Gastroesophageal sphincter (tissue), 4 donors: ENCODE measurements around the gene MYH4. TPM values are rescaled to one million over a fixed set of nuclear protein-coding genes. Genes with fewer than 3 reads are reported as not detected.

ENCODE experiments used
- ATAC-seq: fragments of 150-250 bp; one replicate; pipeline ENCODE4 v1.9.1; 2016; ENCODE audit warnings: mild to moderate bottlenecking, moderate library complexity
- H3K27ac ChIP-seq, 4 donors: fragments of 200-600 bp; sonication (generic) in 3 of 4; 1 replicate in 3 of 4; 2 replicates in 1 of 4; pipeline ENCODE4 v1.5.1; 2016 to 2019
- H3K27me3 ChIP-seq: fragments of 200-600 bp; sonication (generic); one replicate; pipeline ENCODE4 v1.5.1; 2019
- H3K36me3 ChIP-seq, 2 donors: fragments of 200-600 bp; sonication (generic); one replicate each; pipeline ENCODE4 v1.5.1; 2019; ENCODE audit warnings: control low read depth in 1 of 2
- H3K4me1 ChIP-seq, 3 donors: fragments of 200-600 bp; sonication (generic); 1 replicate in 2 of 3; 2 replicates in 1 of 3; pipeline ENCODE4 v1.5.1; 2016 to 2019; ENCODE audit warnings: control low read depth in 2 of 3
- H3K4me3 ChIP-seq, 2 donors: fragments of 200-600 bp; sonication (generic); one replicate each; pipeline ENCODE4 v1.5.1; 2019; ENCODE audit warnings: mild to moderate bottlenecking in 1 of 2, moderate library complexity in 1 of 2
- H3K9me3 ChIP-seq, 3 donors: fragments of 200-600 bp; sonication (generic); one replicate each; pipeline ENCODE4 v1.5.1; 2017 to 2019; ENCODE audit warnings: control low read depth in 2 of 3
- CTCF ChIP-seq, 4 experiments: fragments of 200-600 bp in 2 of 4; fragments of 450-650 bp in 2 of 4; sonication (generic) in 1 of 4; IDR thresholded peaks; one replicate each; pipeline ENCODE4 v1.5.1; 2017 to 2019; ENCODE audit warnings: antibody characterized with exemption in 4 of 4, mild to moderate bottlenecking in 2 of 4, moderate library complexity in 2 of 4
- EP300 ChIP-seq: sonication (generic); formaldehyde crosslinking; IDR thresholded peaks from one replicate; pipeline ENCODE4 v1.6.1; 2017; ENCODE audit warnings: antibody characterized with exemption, mild to moderate bottlenecking
- POLR2A ChIP-seq, 2 donors: fragments of 450-650 bp; IDR thresholded peaks; one replicate each; pipeline ENCODE4 v1.6.1; 2017; ENCODE audit warnings: antibody characterized with exemption in 2 of 2, mild to moderate bottlenecking in 2 of 2, moderate library complexity in 1 of 2
- POLR2AphosphoS5 ChIP-seq: sonication (generic); formaldehyde crosslinking; IDR thresholded peaks from one replicate; pipeline ENCODE4 v1.6.1; 2017; ENCODE audit warnings: antibody characterized with exemption
- WGBS, 2 donors: methylation state at CpG; one replicate each; pipeline ENCODE4 v1.1.5; 2018; ENCODE audit warnings: low coverage in 1 of 2; 5-methylcytosine and 5-hydroxymethylcytosine counted together
- total RNA-seq, 4 donors: library from RNA; depleted of rRNA; stranded (reverse); fragments of >200 nt; gene quantifications; one replicate each; pipeline ENCODE4 v1.1.0, GENCODE V29; 2016

Gene MYH4
- total RNA-seq, 4 donors from 2014 or later: not detected

- TF ChIP-seq CTCF (IDR thresholded peaks at IDR 0.05): no peak
- TF ChIP-seq EP300: no peak
- TF ChIP-seq POLR2A (IDR thresholded peaks at IDR 0.05): no peak
- no peak for TF ChIP-seq POLR2AphosphoS5
- 11 to 43% methylated on average over 1 to 2 of the region's 2 CpGs for WGBS, 2 donors
- Histone ChIP-seq H3K36me3 (no peaks in the 10 kb centered on the region), H3K27ac (no peak overlapping the region), H3K9me3 (peaks cover 0 to 9% (median 0%) of the 10 kb centered on the region in 3 donors), H3K4me1 (no peaks in the 10 kb centered on the region), H3K27me3 (no peaks in the 10 kb centered on the region), H3K4me3 (no peak overlapping the region)
- no peak for ATAC-seq
These were observed 39.8 kb downstream of the MYH4 start for GRCh38 chr17:10429421-10430045.

- WGBS, 2 donors: 61 to 93% methylated on average over 2 of the region's 2 CpGs
These were observed 40.6 kb downstream of the MYH4 start for GRCh38 chr17:10428781-10429180.

GRCh38 chr17:10421900-10422542, 47.3 kb downstream of the MYH4 start, which contains the start of gene MYH8:
MYH8 (minus strand) TSS chr17:10421950; CDS start chr17:10420227, 1,723 bp downstream.
- no peaks in the 10 kb centered on the region for H3K36me3 ChIP-seq
- H3K4me3 ChIP-seq: no peak within 1 kb of the TSS
- 62 to 77% methylated on average over 2 to 6 of the region's 7 CpGs for WGBS, 2 donors
- H3K27me3 ChIP-seq: no peaks in the 10 kb centered on the region
- H3K9me3 ChIP-seq: no peaks in the 10 kb centered on the region
- ATAC-seq: no peak
- TF ChIP-seq POLR2A (IDR thresholded peaks at IDR 0.05) (no peak), EP300 (no peak), CTCF (IDR thresholded peaks at IDR 0.05) (no peak), POLR2AphosphoS5 (no peak)
- no peak within 1 kb of the TSS for H3K27ac ChIP-seq
- no peaks in the 10 kb centered on the region for H3K4me1 ChIP-seq

More at GRCh38 chr17:10428781-10429180, 40.6 kb downstream of the MYH4 start:
- Histone ChIP-seq H3K4me1 (no peaks in the 10 kb centered on the region), H3K36me3 (no peaks in the 10 kb centered on the region), H3K9me3 (peaks cover 0 to 9% (median 0%) of the 10 kb centered on the region in 3 donors), H3K27me3 (no peaks in the 10 kb centered on the region), H3K27ac (no peak overlapping the region), H3K4me3 (no peak overlapping the region)
- no peak for TF ChIP-seq POLR2A (IDR thresholded peaks at IDR 0.05)
- TF ChIP-seq CTCF (IDR thresholded peaks at IDR 0.05): no peak
- no peak for TF ChIP-seq POLR2AphosphoS5
- TF ChIP-seq EP300: no peak
- no peak for ATAC-seq

- Histone ChIP-seq H3K4me1 (no peaks in the 10 kb centered on the region), H3K9me3 (no peaks in the 10 kb centered on the region), H3K27me3 (no peaks in the 10 kb centered on the region), H3K27ac (no peak overlapping the region), H3K4me3 (no peak overlapping the region), H3K36me3 (no peaks in the 10 kb centered on the region)
- ATAC-seq: no peak
- 63 to 79% methylated on average over 2 of the region's 2 CpGs for WGBS, 2 donors
- TF ChIP-seq EP300 (no peak), POLR2AphosphoS5 (no peak), CTCF (IDR thresholded peaks at IDR 0.05) (no peak), POLR2A (IDR thresholded peaks at IDR 0.05) (no peak)
These were observed 48.1 kb downstream of the MYH4 start for GRCh38 chr17:10421211-10421610.

- TF ChIP-seq EP300 (no peak), POLR2A (IDR thresholded peaks at IDR 0.05) (no peak), CTCF (IDR thresholded peaks at IDR 0.05) (no peak), POLR2AphosphoS5 (no peak)
- H3K27me3 ChIP-seq: no peaks in the 10 kb centered on the region
- H3K9me3 ChIP-seq: no peaks in the 10 kb centered on the region
- H3K27ac ChIP-seq: no peak overlapping the region
- H3K36me3 ChIP-seq: no peaks in the 10 kb centered on the region
- no peaks in the 10 kb centered on the region for H3K4me1 ChIP-seq
- H3K4me3 ChIP-seq: no peak overlapping the region
- 75 to 91% methylated on average over 2 of the region's 2 CpGs for WGBS, 2 donors
- ATAC-seq: no peak
These were observed 48.5 kb downstream of the MYH4 start for GRCh38 chr17:10420811-10421210.
